HG02943 (cell line): ENCODE data around the gene SUSD3.

Source experiments
- ATAC-seq: cut with Tn5 transposase; IDR thresholded peaks from one replicate; pipeline ENCODE4 v1.9.1; 2021; ENCODE audit warnings: mild to moderate bottlenecking, low read depth, moderate library complexity; ENCODE audit not compliant: unreplicated experiment

The SUSD3 gene

DNA sequence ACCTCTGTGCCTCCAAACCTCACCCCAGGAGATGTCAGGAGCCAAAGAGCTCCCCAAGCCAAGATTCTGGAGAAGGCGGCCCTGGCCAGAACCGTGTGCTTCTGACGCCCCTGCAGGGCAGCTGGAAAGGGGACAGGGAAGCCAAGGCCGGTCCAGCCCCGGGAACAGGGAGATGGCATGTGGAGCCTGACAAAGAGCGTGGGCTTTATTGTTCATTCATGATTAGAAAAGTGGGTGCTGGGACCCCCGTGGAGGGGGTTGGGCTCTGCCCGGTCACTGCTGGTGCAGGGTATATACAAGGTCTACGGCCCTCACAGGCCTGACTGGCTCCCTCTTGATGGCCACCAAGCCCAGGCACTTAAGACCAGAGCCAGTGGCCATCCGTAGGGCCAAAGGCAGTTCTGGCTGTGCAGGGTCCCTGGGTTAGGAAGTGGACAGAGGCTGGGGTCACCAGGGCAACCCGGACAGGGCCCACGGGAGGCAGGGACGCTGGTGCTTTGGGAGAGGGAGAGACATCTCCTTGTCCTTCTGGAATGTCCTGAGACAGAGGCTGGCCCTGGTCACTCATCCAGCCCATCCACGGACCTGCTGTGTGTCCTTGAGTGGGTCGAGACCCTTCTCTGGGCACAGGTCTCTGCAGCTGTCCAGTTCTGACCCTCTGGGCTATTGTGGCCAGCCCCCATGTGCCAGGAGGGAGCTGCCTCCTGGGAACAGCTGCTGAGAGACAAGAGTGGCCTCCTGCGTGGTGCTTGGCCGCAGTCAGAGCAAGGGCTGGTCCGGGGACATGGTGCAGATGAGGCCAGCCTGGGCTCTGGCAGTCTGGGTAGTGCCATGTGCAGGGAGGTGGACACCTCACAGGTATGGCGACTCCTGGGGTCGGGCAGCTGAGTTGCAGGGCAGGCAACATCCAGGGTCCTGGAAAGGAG lies 63.1 kb downstream of the SUSD3 start:
- ATAC-seq, result no peak

DNA sequence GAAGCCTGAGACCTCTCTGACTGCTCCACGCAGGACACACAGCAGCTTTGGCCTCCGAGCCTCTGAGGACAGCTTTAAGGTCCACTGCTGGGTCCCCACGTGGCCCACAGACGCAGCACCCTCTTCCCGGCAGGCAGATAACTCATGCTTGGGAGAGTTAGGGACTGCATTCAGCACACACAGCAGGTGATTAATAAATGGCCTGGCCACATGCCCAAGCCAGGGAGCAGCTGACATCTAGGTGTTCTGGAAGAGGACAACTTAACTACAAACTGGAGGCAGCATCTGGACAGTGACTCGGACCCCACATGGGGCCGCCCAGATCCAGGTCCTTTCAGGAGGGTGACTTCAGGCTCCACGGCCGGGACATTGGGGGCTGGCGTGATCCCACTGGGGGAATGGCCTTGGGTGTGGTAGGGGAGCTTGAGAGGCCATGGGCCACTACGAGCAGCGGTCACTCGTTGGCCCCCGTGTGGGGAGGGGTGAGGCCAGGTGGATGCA lies 64.3 kb downstream of the SUSD3 start:
- no peak for ATAC-seq

GRCh38 chr9:93123561-93124283 lies 65.2 kb downstream of the SUSD3 start:
- ATAC-seq, result no peak

GRCh38 chr9:93124793-93125192 lies 66.3 kb downstream of the SUSD3 start:
- no peak for ATAC-seq

- no peak for ATAC-seq
These were observed 66.9 kb downstream of the SUSD3 start for GRCh38 chr9:93125331-93125894.

DNA sequence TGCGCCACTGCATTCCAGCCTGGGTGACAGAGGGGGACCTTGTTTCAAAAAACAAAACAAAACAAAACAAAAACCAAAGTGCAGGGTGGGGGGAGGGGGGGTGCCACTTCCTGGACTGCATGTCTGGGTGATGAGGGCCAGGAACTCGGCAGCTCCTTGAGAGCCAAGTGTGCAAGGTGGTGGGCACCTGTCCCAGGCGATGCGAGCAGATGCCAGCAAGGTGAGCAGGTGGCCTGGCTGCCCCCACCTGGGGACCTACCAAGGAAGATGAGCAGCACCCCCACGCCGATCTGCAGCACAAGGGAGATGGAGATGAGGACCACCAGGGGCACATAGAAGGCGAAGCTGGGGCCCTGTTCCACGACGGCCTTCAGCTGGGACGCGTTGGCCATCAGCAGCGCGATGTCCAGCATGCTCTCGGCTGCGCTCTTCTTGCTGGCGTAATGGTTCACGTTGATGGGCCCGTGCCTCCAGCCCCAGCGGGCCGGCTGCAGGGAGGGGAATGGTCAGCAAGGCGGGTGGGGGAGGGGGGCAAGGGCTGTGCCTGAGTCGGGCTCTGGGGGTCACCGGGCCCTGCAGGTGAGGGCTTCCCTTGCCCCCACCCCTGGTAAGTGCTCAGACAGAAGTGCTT lies 67.8 kb downstream of the SUSD3 start:
- no peak for ATAC-seq

DNA sequence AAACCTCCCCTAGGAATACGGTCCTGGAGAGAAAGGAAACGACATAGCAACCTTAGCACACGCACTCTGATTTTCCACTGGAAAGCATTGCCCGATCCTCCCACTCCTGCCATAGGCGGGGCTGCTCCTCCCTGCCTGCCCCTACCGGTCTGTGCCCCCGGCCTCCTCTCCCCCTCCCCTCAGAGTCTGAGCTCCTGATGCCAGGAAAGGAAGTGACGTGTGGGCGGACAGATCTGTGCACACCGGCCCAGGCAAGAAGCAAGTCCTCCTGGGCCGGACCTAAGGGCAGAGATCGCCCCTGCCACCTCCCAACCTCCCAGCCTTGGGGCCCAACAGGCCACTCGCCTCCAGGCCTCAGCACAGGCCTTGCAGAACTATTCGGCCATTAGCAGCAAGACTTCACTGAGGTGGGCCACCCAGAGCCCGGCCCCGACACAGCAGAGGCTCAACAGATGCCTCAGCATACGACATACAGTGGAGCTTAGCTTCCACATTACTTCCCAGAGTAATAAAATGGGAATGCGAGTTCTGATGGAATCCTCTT lies 68.4 kb downstream of the SUSD3 start:
- no peak for ATAC-seq

DNA sequence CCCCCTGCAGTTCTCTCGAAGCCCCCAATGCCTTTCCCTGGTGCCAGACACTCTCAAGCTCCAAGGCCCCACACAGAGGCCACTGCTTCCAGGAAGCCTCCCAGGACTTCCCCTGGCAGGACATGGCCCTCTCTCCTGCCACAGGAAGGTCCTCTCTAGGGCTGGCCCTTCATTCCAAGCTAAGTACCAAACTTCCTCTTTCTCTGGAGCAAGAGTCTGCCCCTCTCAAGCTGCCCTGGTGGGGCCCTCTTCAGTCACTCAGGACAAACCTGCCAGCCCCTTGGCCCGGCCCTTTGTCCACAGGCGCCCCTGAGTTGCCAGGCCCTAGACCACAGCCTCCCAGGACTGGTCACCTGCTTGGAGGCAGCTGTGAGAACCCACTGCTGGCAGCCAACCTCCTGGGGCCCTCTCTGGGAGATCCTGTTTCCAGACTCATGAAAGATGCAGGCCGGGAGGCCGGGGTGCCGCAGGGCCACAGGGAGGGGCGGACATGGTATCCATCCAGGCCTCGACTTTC lies 69.0 kb downstream of the SUSD3 start:
- no peak for ATAC-seq

GRCh38 chr9:93128011-93128714 lies 69.7 kb downstream of the SUSD3 start:
- ATAC-seq, result no peak

GRCh38 chr9:93128715-93129224 lies 70.3 kb downstream of the SUSD3 start:
- ATAC-seq, result no peak

GRCh38 chr9:93129286-93129685 lies 70.8 kb downstream of the SUSD3 start:
- no peak for ATAC-seq

DNA sequence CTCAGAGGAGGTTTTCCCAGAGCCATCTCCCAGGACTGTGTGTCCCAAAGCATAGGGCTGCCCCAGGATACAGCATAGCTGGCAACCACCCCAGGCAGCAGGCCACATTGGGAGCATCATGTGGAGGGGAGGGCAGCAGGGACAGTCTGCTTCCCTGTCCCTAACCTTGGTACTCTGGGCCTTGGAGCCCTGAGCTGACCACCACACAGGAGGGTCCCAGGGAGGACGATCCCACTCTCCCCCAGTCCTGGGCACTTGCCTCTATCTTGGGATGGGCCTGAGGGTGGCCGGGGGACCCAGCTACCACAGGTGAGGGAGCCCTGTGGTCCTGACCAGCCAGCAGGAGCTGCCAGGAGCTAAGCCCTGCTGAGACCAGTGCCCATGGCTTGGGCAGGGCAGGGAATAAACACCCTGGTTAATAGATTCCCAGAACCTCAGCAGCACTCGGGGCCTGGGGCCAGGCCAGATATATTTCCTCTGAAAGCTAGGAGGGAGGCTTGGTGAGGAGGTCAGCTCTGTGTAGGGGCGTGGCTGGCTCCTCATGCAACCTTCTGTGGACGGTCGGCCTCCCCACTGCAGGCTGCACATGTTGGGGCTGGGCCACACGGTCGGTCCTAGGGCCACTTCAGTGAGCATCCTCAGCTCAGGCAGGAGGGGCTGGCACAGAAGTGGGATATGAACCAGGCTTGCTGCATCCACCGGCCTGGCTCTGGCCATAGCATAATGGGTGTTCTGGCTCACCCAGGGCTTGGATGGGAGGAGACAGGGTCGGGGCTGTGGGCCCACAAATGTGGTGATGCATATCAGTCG lies 71.4 kb downstream of the SUSD3 start:
- ATAC-seq, result no peak

DNA sequence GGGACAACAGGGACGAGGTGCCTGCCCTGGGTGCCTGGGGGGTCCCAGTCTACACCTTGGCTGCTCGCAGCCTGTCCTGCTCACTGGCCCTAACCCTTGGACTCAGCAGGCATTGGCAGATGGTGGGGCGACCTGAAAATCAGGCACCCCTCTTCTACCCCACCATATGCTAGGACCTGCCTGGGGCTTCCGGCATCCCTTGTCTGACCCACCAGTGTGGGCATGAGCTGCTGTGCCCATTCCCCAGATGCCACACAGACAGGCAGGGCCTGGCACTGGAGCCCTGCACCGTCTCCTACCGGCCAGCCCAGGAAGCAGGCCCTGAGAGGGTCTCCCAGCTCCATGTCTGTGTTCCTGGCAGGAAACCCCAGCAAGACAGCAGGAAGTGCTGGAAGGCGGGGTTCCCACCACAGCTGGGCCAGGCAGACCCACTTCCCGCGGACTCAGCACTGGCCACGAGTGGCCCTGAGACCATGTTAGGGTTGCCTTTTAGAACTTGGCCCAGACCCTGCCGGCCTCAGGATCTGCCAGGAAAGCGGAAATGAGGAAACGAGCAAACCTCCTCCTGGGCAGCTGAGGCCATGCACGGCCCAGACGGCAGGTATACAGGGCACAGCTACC lies 72.5 kb downstream of the SUSD3 start:
- no peak for ATAC-seq

DNA sequence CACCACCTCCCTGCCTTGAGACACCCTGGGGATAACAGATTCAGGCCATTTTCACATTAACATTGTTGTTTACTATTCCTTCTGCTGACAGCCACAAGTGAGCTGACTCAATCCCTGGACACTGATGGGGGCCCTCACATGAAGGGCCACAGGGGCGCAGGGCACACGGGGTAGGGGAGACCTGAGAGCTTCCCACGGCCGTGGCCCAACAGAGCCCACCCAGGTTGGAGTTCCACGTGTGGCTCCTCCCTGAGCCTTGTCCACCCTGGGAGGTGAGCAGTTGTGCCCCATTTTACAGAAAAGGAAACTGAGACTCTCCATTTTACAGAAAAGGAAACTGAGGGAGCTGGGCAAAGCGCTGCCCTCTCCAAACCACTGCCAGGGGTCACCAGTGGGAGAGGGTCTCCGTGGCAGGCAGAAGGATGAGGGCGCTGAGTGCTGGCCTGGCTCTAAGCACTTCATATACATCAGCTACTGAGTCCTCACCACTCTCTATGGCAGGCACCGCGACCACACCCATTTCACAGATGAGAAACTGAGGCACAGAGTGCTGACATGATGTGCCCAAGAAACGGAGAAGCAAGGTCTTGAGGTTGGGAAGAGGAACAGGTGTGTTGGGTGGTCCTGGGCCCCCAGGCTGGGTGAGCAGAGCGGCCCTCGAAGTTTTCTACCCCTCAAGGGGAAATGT lies 73.2 kb downstream of the SUSD3 start:
- no peak for ATAC-seq

DNA sequence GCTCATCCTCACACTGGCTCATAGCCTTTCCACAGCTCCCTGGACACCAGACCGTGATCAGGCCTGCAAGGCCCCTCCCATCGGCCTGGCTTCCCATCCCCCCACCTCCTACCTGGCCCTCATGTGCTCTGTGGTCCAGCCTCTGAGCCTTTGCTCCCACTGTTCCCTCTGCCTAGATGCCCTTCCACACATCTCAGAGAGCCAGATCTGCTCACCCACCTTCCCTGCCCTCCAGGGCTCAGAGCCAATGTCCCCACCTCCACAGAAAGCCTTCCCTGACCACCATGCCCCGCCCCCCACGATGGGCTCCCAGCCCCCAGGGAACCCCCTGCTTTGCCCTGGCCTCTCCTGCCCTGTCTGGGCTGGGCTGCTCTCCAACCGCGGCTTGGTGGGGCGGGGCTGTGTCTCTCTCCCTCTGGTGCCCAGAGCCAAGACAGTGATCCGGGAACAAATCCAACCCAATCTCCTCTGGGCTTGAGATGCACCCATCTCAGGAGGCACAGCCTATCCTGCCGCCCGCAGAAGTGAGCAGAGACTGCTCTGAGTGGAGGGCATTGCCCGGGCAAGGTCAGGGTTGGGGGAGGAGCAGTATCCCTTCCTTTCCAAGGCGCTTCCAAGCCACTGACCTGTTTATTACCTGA lies 73.9 kb downstream of the SUSD3 start:
- ATAC-seq, result no peak

DNA sequence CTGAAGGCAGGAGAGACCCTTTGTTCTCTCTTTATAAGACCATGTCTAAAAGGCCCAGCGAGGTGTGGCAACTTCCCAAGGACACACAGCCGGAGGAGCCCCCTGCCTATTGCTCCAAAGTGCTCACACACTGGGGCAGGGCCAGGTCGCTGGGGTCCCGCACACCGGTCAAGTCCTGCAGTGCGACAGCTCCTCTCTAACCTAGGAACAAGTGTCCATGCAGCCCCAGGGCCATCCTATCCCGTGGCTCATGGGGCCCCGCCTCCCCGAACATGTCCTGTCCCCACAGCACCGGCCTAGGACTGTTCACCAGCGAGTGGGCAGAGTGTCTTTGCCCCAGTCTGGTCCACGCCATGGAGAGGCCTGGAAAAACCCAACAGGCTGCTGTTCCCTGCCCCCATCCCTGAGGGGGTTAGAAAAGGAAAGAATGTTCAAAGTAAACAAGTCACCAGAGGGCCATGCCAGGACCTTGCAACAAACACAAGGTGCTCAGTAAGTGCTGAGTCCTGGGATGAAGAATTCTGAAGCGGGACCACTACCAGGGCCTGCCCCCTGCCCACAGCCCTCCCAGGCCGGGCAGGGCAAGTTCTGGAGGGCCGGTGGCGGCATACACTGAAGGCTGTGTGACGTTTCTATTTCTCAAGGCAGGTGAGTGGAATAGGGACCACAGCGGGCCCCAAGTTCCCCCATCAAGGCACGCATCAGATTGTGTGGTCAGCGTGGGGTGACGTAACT lies 74.6 kb downstream of the SUSD3 start:
- ATAC-seq, result no peak

DNA sequence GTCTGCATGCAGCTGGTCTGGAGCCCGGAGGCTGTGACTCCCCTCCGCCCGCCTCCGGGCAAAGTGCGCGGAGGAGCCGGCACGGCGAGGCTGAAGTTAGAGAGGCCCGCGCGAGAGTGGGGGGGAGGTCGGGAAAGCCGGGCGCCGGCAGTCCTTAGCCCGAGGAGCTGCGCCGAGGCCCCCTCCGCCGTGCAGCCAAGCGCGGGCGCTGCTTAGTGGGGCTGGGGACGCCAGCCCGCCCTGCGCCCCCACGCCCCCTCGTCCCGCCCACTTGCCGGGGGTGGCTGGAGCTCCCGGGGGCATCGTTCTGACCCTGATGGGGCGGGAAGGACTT lies 75.1 kb downstream of the SUSD3 start:
- peak; percentile 31 for ATAC-seq
